NB4 (cell line): Measurements from ENCODE around the gene FIS1.
A peak's percentile ranks its signal among the peaks of the same experiment; 100 is the strongest.
"Not testable (repeated sequence)": the region's sequence is repeated elsewhere in the genome, so short reads cannot be mapped to it uniquely, and the experiment has no call there.

ENCODE experiments used
- DNase-seq: peaks from one replicate; pipeline ENCODE4 v3.0.0; 2010; ENCODE audit warnings: low read depth
- H3K4me3 ChIP-seq: one replicate; pipeline ENCODE4 v1.5.1; 2011; ENCODE audit warnings: mild to moderate bottlenecking, low read depth, low read length, moderate library complexity
- CTCF ChIP-seq: IDR thresholded peaks from one replicate; pipeline ENCODE4 v1.5.1; 2012; ENCODE audit warnings: low read depth, low read length
- MAX ChIP-seq: IDR thresholded peaks from 2 replicates; pipeline ENCODE4 v1.6.1; 2011; ENCODE audit warnings: low read depth, low read length
- MYC ChIP-seq: IDR thresholded peaks from 2 replicates; pipeline ENCODE4 v1.6.1; 2011; ENCODE audit warnings: low read depth, low read length
- POLR2A ChIP-seq: IDR thresholded peaks from 2 replicates; pipeline ENCODE4 v1.6.1; 2011; ENCODE audit warnings: mild to moderate bottlenecking; ENCODE audit not compliant: insufficient read length; ENCODE audit errors: extremely low read depth

The FIS1 gene

GRCh38 chr7:101208794-101209193 lies 36.1 kb downstream of the FIS1 start:
- H3K4me3 ChIP-seq: no peak overlapping the region
- no peak for DNase-seq
- TF ChIP-seq MYC (no peak), CTCF (no peak), POLR2A (no peak), MAX (no peak)

GRCh38 chr7:101207459-101207858 lies 37.4 kb downstream of the FIS1 start:
- TF ChIP-seq POLR2A: no peak
- TF ChIP-seq MAX: no peak
- no peak overlapping the region for H3K4me3 ChIP-seq
- no peak for DNase-seq

- DNase-seq: peak; percentile 42
- no peak overlapping the region for H3K4me3 ChIP-seq
- TF ChIP-seq MAX (no peak), MYC (no peak), CTCF (no peak), POLR2A (no peak)
These were observed 38.2 kb downstream of the FIS1 start for GRCh38 chr7:101206665-101207042.

- TF ChIP-seq MYC: no peak
- no peak for TF ChIP-seq MAX
- TF ChIP-seq CTCF: no peak
- TF ChIP-seq POLR2A: no peak
- no peak for DNase-seq
- H3K4me3 ChIP-seq: no peak overlapping the region
These were observed 38.8 kb downstream of the FIS1 start for GRCh38 chr7:101205901-101206664.

GRCh38 chr7:101203740-101204738 lies 40.8 kb downstream of the FIS1 start:
- H3K4me3 ChIP-seq: not testable (repeated sequence)
- peak; percentile 87 for DNase-seq

GRCh38 chr7:101202603-101202918 lies 42.3 kb downstream of the FIS1 start:
- TF ChIP-seq CTCF (no peak), MYC (no peak), MAX (no peak), POLR2A (no peak)
- no peak overlapping the region for H3K4me3 ChIP-seq
- DNase-seq: no peak
